Measurements from ENCODE around the gene MIDN. TPM values are rescaled to one million over a fixed set of nuclear protein-coding genes. Genes with fewer than 3 reads are reported as not detected.

The MIDN gene
- total RNA-seq, 4 donors from 2014 or later, result 20.3 to 72.2 (median 31.8) TPM

GRCh38 chr19:1268226-1269064, 20.1 kb downstream of the MIDN start:
- Histone ChIP-seq H3K4me3 (peak overlapping the region; percentile 68 to 95 (median 86)), H3K27ac (replicated peaks in 1 of 4) (peak overlapping the region; percentile 97 to 100 (median 100)), H3K9me3 (no peaks in the 10 kb centered on the region), H3K27me3 (no peaks in the 10 kb centered on the region), H3K4me1 (peaks cover 77 to 86% (median 80%) of the 10 kb centered on the region in 4 donors), H3K36me3 (peaks cover 18 to 30% (median 28%) of the 10 kb centered on the region in 4 donors)
- 50% methylated on average over 27 of the region's 40 CpGs for WGBS
- no peak for DNase-seq (ENCODE audit: extremely low spot score)
- TF ChIP-seq POLR2AphosphoS5 (IDR thresholded peaks at IDR 0.05), result no peak
- no peak for TF ChIP-seq EP300 (IDR thresholded peaks at IDR 0.05)
- TF ChIP-seq, protein P1, sequence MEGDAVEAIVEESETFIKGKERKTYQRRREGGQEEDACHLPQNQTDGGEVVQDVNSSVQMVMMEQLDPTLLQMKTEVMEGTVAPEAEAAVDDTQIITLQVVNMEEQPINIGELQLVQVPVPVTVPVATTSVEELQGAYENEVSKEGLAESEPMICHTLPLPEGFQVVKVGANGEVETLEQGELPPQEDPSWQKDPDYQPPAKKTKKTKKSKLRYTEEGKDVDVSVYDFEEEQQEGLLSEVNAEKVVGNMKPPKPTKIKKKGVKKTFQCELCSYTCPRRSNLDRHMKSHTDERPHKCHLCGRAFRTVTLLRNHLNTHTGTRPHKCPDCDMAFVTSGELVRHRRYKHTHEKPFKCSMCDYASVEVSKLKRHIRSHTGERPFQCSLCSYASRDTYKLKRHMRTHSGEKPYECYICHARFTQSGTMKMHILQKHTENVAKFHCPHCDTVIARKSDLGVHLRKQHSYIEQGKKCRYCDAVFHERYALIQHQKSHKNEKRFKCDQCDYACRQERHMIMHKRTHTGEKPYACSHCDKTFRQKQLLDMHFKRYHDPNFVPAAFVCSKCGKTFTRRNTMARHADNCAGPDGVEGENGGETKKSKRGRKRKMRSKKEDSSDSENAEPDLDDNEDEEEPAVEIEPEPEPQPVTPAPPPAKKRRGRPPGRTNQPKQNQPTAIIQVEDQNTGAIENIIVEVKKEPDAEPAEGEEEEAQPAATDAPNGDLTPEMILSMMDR (IDR thresholded peaks at IDR 0.05), result no peak
- no peak for TF ChIP-seq POLR2A (IDR thresholded peaks at IDR 0.05; ENCODE audit: low read depth)
- intact Hi-C loops (cut with DNase I), result no loop called here

GRCh38 chr19:1269065-1269477, 20.7 kb downstream of the MIDN start, which contains the start of gene CIRBP:
Gene CIRBP (plus strand): TSS chr19:1269332. CDS start chr19:1270934, 1,602 bp downstream.
- TF ChIP-seq POLR2AphosphoS5 (IDR thresholded peaks at IDR 0.05) (peak; percentile 91 to 100), POLR2A (IDR thresholded peaks at IDR 0.05; ENCODE audit: low read depth) (peak; percentile 99), EP300 (IDR thresholded peaks at IDR 0.05) (no peak)
- TF ChIP-seq, protein P1 (IDR thresholded peaks at IDR 0.05), result no peak
- 0% methylated on average over 12 of the region's 50 CpGs for WGBS
- intact Hi-C loops (cut with DNase I), result no loop called here
- Histone ChIP-seq H3K9me3 (no peaks in the 10 kb centered on the region), H3K4me1 (peaks cover 83 to 92% (median 86%) of the 10 kb centered on the region in 4 donors), H3K4me3 (peak within 1 kb of the TSS; percentile 68 to 95 (median 86)), H3K27ac (replicated peaks in 1 of 4) (peak within 1 kb of the TSS; percentile 97 to 100 (median 100)), H3K36me3 (peaks cover 25 to 37% (median 34%) of the 10 kb centered on the region in 4 donors), H3K27me3 (no peaks in the 10 kb centered on the region)
- peak; percentile 100 for DNase-seq (ENCODE audit: extremely low spot score)

GRCh38 chr19:1269478-1270212, 21.3 kb downstream of the MIDN start:
- peak overlapping the region; percentile 97 to 100 (median 100) for H3K27ac ChIP-seq (replicated peaks in 1 of 4)
- peaks cover 84 to 94% (median 91%) of the 10 kb centered on the region in 4 donors for H3K4me1 ChIP-seq
- no peaks in the 10 kb centered on the region for H3K27me3 ChIP-seq
- TF ChIP-seq, protein P1 (IDR thresholded peaks at IDR 0.05), result no peak
- TF ChIP-seq POLR2AphosphoS5 (IDR thresholded peaks at IDR 0.05) (peak; percentile 46 to 59), EP300 (IDR thresholded peaks at IDR 0.05) (peak; percentile 75), POLR2A (IDR thresholded peaks at IDR 0.05; ENCODE audit: low read depth) (peak; percentile 7)
- intact Hi-C loops (cut with DNase I), result no loop called here
- 0% methylated on average over 20 of the region's 64 CpGs for WGBS
- H3K9me3 ChIP-seq, result no peaks in the 10 kb centered on the region
- H3K36me3 ChIP-seq, result peaks cover 30 to 42% (median 40%) of the 10 kb centered on the region in 4 donors
- no peak for DNase-seq (ENCODE audit: extremely low spot score)
- peak overlapping the region; percentile 68 to 95 (median 86) for H3K4me3 ChIP-seq

DNA sequence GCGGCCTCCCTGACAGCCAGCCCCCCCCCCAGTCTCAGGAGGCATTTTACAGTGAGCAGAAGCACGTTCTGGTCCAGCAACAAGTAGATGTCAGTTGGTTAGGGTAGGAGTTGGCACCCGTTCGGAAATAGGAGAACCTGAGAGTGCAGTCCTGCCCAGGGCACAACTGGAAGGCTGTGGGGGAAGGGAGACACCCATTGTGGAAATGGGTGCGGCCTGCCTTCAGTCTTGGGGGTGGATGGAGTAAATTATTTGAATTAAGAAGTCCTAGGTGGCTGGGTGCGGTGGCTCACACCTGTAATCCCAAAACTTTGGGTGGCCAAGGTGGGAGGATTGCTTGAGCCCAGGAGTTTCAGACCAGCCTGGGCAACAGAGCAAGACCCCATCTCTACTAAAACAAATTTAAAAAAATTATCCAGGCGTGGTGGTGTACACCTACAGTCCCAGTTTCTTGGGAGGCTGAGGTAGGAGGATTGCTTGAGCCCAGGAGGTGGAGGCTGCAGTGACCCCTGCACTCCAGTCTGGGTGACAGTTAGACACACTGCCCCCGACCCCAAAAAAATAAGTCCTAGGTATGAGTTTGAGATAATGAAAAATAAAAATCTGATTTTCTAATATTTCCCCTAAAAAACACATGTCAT, 21.9 kb downstream of the MIDN start:
- Histone ChIP-seq H3K4me3 (peak overlapping the region; percentile 68 to 95 (median 86)), H3K9me3 (no peaks in the 10 kb centered on the region), H3K4me1 (peaks cover 83 to 93% (median 91%) of the 10 kb centered on the region in 4 donors), H3K27ac (replicated peaks in 1 of 4) (peak overlapping the region; percentile 97 to 100 (median 100)), H3K36me3 (peaks cover 34 to 47% (median 45%) of the 10 kb centered on the region in 4 donors), H3K27me3 (no peaks in the 10 kb centered on the region)
- intact Hi-C loops (cut with DNase I), result no loop called here
- no peak for DNase-seq (ENCODE audit: extremely low spot score)
- TF ChIP-seq EP300 (IDR thresholded peaks at IDR 0.05), result no peak
- no peak for TF ChIP-seq POLR2AphosphoS5 (IDR thresholded peaks at IDR 0.05)
- TF ChIP-seq POLR2A (IDR thresholded peaks at IDR 0.05; ENCODE audit: low read depth), result no peak
- TF ChIP-seq, protein P1 (IDR thresholded peaks at IDR 0.05), result no peak
- WGBS, result 35% methylated on average over 4 of the region's 8 CpGs
